Activated naive CD8-positive, alpha-beta T cell treated with anti-CD3 and anti-CD28 coated beads, Interleukin-2, amount 50 U/mL, for 24 hours (primary cell): ENCODE measurements around the gene DNAJC16.
"Not testable (repeated sequence)": the region's sequence is repeated elsewhere in the genome, so short reads cannot be mapped to it uniquely, and the experiment has no call there.

ENCODE experiments used
- ATAC-seq: fragments of 150-1000 bp; cut with Tn5 transposase; one replicate; pipeline ENCODE4 v1.10.0; 2021
- DNase-seq: peaks from one replicate; pipeline ENCODE4 v3.0.0; 2021
- H3K27ac Mint-ChIP-seq: one replicate; pipeline ENCODE4 v1.8.0; 2021; ENCODE audit warnings: mild to moderate bottlenecking, mixed read lengths
- H3K27me3 Mint-ChIP-seq: one replicate; pipeline ENCODE4 v1.8.0; 2021; ENCODE audit warnings: mixed read lengths
- H3K36me3 Mint-ChIP-seq: one replicate; pipeline ENCODE4 v1.8.0; 2021; ENCODE audit warnings: low read depth, mixed read lengths
- H3K4me1 Mint-ChIP-seq: one replicate; pipeline ENCODE4 v1.8.0; 2021; ENCODE audit warnings: mixed read lengths
- H3K4me3 Mint-ChIP-seq: one replicate; pipeline ENCODE4 v1.8.0; 2021; ENCODE audit warnings: mild to moderate bottlenecking, moderate library complexity, mixed read lengths
- H3K9me3 Mint-ChIP-seq: one replicate; pipeline ENCODE4 v1.8.0; 2021; ENCODE audit warnings: mixed read lengths

The DNAJC16 gene

DNA sequence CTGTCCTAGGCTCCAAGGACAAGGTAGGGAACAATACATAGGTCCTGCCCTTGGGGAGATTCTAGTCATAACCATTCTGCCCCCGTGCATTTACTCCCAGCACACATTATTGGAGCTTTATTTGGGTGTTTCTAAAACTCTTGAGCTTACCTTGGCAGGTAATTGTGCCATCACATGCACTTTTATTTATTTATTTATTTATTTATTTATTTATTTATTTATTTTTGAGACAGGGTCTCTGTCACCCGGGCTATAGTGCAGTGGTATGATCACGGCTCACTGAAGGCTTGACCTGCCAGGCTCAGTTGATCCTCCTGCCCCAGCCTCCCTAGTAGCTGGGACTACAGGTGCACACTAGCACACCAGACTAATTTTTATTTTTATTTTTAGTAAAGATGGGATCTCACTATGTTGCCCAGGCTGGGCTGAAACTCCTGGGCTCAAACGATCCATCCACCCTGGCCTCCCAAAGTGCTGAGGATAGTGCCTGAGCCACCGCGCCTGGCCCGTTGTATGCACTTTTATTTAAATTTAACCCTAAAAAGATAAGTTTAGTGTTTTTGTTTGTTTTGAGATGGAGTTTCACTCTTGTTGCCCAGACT is 49.0 kb downstream of the DNAJC16 start:
- Mint-ChIP-seq H3K27ac (no peak overlapping the region), H3K36me3 (peaks cover 27% of the 10 kb centered on the region), H3K4me3 (no peak overlapping the region), H3K27me3 (no peaks in the 10 kb centered on the region), H3K9me3 (no peaks in the 10 kb centered on the region), H3K4me1 (peaks cover 30% of the 10 kb centered on the region)
- ATAC-seq, result no peak
- no peak for DNase-seq

DNA sequence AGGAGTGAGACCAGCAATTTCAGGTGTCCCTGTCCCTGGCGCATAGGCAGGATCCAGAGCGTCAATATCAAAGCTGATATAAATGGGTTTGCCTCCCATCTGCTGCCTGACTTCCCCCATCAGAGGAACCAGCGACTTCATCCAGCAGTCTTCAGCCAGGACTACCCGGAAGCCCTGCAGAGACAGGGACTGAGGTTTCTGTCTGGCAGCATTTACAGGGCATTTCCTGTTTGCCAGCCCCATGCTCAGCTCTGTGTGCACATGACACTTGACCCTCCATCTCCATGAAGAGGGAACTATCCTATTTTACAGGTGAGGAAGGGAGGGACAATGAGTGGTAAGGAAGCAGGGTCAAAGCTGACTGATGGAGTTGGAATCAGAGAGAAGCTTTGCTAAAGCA is 51.0 kb downstream of the DNAJC16 start:
- peaks cover 33% of the 10 kb centered on the region for H3K4me1 Mint-ChIP-seq
- H3K36me3 Mint-ChIP-seq, result peaks cover 20% of the 10 kb centered on the region
- no peak overlapping the region for H3K27ac Mint-ChIP-seq
- no peaks in the 10 kb centered on the region for H3K27me3 Mint-ChIP-seq
- no peak for ATAC-seq
- H3K9me3 Mint-ChIP-seq, result no peaks in the 10 kb centered on the region
- H3K4me3 Mint-ChIP-seq, result no peak overlapping the region
- DNase-seq, result no peak

DNA sequence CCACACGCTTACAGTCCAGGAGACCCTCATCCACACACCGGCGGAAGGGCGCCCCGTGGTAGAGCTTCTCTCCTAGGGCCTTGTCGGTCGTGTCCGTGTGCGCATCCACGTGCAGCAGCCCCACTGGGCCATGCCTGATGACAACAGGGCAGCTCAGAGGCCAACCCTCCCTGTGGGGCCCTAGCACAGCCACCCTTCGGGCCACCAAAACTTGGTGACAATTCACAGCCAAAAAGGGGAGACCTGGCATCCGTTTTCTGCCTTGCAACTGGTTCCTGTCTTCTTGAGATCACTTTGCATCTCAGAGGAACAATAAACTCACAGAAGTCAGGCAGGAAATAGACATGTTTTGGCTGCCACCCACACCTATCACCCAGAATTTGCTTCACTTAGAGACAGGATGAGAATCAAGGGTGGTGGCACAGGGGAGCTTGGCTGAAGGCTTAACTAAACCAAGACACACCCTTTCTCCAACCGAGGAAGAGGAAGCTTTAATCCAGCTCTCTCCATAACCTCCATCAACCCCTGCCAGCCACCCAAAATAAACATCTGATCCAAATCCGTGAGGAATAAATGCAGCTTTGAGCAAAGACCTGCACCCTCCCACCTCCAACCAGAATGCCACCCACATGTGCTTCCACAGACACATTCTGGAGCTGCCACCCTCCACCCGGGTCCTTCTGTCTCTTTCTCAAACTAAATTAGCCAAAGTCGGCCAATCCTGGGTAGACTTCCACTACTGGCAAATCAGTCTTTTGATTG is 52.5 kb downstream of the DNAJC16 start:
- H3K36me3 Mint-ChIP-seq, result peaks cover 16% of the 10 kb centered on the region
- no peaks in the 10 kb centered on the region for H3K27me3 Mint-ChIP-seq
- no peak for DNase-seq
- H3K27ac Mint-ChIP-seq, result peak overlapping the region; percentile 84
- H3K4me3 Mint-ChIP-seq, result peak overlapping the region; percentile 16
- H3K4me1 Mint-ChIP-seq, result peaks cover 46% of the 10 kb centered on the region
- H3K9me3 Mint-ChIP-seq, result no peaks in the 10 kb centered on the region
- peak; percentile 29 for ATAC-seq

DNA sequence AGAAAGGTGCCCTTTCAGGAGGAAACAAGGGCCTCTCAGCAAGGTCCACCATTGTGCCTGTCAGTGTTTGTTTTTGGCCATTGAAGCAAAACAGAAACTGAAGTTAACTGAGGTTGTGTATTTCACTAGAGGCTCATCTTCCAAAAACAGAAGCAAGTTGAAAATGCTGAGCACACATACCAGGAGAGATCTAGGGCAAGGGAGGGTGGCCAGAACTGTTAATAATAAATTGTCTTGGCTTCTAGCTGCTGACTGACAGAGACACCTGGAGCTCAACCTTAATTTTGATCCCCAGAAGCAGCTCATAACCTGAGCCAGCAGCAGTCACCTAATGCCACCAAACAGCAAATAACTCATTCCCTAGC is 53.0 kb downstream of the DNAJC16 start:
- peak overlapping the region; percentile 16 for H3K4me3 Mint-ChIP-seq

DNA sequence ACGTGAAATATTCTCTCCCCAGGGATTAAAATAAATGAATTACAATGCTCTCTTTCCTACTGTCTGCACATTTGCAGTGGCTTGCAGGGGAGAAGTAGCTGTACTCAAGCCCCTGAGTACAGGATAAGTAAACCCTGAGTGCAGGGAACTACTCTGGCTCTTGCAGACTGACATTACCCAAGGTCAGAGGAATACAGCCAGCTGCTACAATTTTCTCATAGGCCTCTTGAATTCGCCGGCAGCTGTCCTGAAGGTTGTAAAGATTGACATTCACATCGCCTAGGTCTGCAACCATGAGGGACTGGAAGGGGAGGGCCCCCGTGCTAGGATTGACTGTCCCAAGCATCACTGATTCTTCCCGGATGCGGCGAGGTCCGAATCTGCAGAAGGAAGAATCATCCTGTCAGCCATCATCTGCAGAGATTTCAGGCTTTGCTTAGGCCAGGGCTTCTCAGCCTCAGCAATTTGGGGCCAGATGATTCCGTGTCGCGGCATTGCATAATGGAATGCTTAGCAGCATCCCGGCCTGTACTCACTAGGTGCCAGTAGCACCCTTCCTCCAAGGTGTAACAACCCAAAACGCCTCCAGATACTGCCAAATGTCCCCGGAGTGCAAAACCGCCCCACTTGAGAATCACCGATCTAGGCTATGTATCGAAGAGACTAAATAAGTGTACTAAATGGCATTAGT is 56.5 kb downstream of the DNAJC16 start:
- Mint-ChIP-seq H3K36me3 (peaks cover 11% of the 10 kb centered on the region), H3K27ac (peak overlapping the region; percentile 88)
- no peak for ATAC-seq

More for the DNA sequence above, 53.0 kb downstream of the DNAJC16 start:
- no peak for ATAC-seq
- peaks cover 48% of the 10 kb centered on the region for H3K4me1 Mint-ChIP-seq
- peak overlapping the region; percentile 84 for H3K27ac Mint-ChIP-seq
- DNase-seq, result no peak
- no peaks in the 10 kb centered on the region for H3K27me3 Mint-ChIP-seq
- peaks cover 16% of the 10 kb centered on the region for H3K36me3 Mint-ChIP-seq
- no peaks in the 10 kb centered on the region for H3K9me3 Mint-ChIP-seq

DNA sequence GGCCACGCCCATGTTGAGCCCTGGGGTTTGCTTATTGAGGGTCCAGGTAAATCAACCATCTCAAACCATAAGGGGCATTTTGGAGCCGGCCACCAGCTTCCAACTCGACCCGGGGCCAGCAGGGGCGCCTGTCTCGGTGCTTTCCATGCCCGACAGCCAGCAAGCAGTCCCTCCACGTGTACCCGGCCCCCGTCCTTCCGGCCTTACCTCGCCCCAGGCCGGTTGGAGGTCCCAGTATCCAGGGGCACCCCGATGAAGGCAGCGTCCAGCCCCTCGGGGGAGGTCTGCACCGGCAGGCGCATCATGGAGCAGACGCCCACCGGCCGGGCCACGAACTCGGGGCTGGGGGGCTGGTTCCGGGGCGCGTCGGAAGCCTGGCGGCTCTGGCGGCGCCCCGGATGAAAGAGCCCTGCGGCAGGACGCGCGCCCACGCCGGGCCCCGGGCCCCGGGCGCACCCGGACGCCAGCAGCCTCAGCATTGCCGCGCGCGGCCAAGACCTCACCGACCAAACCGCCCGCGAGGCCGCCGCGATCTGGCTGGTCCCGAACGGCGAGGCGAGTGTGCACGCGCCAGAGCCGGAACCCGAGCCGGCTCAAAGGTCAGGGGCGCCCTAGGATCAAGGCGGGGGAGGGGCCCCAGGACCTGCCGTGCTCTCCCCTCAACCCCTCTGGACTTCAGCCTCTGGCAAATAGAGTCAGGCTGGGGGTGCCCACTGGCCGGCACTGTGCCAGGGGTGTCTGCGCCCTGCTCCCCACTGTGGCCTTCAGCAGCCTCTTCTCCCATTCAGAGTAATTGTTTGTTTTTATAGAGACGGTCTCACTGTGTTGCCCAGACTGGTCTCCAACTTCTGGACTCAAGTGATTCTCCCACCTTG is 58.1 kb downstream of the DNAJC16 start, which contains the start of gene AGMAT:
Gene AGMAT, minus strand, starts transcription at position 563 of the 875 bp plus-strand sequence. Its CDS starts 84 bp downstream, at position 479.
- DNase-seq (peak; percentile 73), ATAC-seq (peak; percentile 88)
- Mint-ChIP-seq H3K27me3 (no peaks in the 10 kb centered on the region), H3K4me3 (peak within 1 kb of the TSS; percentile 84), H3K36me3 (peaks cover 14% of the 10 kb centered on the region), H3K27ac (peak within 1 kb of the TSS; percentile 88), H3K4me1 (peaks cover 27% of the 10 kb centered on the region), H3K9me3 (no peaks in the 10 kb centered on the region)

More for the DNA sequence above, 56.5 kb downstream of the DNAJC16 start:
- peak overlapping the region; percentile 84 for H3K4me3 Mint-ChIP-seq
- no peaks in the 10 kb centered on the region for H3K9me3 Mint-ChIP-seq
- H3K4me1 Mint-ChIP-seq, result peaks cover 43% of the 10 kb centered on the region
- no peaks in the 10 kb centered on the region for H3K27me3 Mint-ChIP-seq
- no peak for DNase-seq

DNA sequence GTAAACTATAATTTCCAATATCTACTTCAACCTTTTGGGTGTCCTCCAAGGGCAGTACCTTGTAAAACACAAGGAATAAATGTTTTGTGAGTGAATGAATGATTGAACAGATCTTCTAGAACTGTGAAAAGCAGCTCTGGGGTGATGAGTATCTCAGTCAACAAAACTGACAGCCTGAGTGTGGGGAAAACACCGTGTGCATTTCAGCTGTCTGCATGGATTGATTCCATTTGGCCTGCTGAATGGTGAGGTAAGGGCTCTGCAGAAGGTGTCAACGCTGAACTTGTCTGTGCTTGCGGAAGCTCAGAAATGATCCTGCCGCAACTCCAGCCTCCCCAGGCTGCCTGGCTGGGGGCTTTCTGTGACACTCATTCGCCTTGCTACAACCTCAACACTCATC is 65.6 kb downstream of the DNAJC16 start:
- H3K27me3 Mint-ChIP-seq, result peaks cover 2% of the 10 kb centered on the region
- no peak for ATAC-seq
- no peaks in the 10 kb centered on the region for H3K9me3 Mint-ChIP-seq
- H3K4me1 Mint-ChIP-seq, result no peaks in the 10 kb centered on the region
- H3K36me3 Mint-ChIP-seq, result peaks cover 9% of the 10 kb centered on the region
- H3K4me3 Mint-ChIP-seq, result no peak overlapping the region
- no peak for DNase-seq
- H3K27ac Mint-ChIP-seq, result no peak overlapping the region

DNA sequence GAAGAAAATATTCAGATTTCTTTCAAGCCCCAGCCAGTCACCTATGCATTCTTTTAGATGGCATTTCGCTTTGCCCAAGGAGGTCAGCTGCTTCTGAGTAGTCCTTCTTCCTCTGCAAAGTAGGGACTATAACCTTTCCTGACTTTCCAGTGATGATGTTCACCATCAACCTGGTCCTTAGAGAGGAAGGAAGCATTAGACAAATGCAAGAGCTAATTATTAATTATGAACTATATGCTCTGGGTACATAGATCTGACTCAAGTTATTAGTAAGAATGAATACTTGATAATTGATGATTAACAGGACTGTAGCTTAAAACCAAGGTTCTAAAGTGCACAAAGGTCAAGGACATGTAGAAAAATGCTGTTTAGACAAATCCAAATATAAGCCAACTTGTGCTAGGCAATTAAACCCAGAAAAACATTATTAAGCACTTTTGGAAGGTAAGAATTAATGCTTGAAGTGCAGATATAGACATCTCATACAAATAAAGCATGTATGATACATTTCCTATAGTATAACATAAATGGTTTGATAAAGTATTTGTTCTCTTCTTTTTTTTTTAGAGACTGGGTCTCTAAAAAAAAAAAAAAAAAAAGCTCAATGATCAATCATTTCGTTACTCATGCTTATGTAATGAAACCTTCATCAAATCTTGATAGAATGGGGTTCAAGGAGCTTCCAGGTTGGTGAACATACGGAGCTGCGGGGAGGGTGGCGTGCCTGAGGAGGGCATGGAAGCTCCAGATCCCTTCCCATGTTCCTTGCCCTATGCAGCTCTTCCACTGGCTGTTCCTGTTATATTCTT is 69.4 kb downstream of the DNAJC16 start:
- Mint-ChIP-seq H3K27me3 (peaks cover 2% of the 10 kb centered on the region), H3K27ac (peak overlapping the region; percentile 30), H3K4me1 (no peaks in the 10 kb centered on the region), H3K36me3 (no peaks in the 10 kb centered on the region), H3K9me3 (no peaks in the 10 kb centered on the region), H3K4me3 (no peak overlapping the region)
- ATAC-seq (no peak), DNase-seq (no peak)

DNA sequence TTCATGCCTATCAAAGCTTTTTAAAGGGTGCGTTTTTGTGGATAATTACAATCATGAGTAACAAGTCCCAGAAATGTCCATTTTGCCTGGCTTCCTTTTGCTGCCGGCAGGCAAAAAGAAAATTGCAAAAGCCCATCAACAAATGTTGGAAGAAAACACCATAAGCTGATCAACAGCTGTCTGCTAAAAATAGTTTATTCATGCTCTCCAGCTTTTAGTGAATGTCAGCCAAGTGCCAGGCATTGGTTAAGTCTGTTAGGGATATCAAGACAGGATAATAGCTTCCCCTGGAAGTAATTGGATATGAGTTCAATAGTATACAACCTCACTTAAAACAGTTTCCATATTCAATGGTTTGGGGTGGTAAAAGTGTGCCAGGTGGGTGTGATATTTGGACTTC is 71.8 kb downstream of the DNAJC16 start:
- Mint-ChIP-seq H3K36me3 (no peaks in the 10 kb centered on the region), H3K9me3 (no peaks in the 10 kb centered on the region), H3K27ac (no peak overlapping the region), H3K4me3 (no peak overlapping the region), H3K4me1 (peaks cover 6% of the 10 kb centered on the region), H3K27me3 (peaks cover 2% of the 10 kb centered on the region)
- DNase-seq (no peak), ATAC-seq (no peak)

DNA sequence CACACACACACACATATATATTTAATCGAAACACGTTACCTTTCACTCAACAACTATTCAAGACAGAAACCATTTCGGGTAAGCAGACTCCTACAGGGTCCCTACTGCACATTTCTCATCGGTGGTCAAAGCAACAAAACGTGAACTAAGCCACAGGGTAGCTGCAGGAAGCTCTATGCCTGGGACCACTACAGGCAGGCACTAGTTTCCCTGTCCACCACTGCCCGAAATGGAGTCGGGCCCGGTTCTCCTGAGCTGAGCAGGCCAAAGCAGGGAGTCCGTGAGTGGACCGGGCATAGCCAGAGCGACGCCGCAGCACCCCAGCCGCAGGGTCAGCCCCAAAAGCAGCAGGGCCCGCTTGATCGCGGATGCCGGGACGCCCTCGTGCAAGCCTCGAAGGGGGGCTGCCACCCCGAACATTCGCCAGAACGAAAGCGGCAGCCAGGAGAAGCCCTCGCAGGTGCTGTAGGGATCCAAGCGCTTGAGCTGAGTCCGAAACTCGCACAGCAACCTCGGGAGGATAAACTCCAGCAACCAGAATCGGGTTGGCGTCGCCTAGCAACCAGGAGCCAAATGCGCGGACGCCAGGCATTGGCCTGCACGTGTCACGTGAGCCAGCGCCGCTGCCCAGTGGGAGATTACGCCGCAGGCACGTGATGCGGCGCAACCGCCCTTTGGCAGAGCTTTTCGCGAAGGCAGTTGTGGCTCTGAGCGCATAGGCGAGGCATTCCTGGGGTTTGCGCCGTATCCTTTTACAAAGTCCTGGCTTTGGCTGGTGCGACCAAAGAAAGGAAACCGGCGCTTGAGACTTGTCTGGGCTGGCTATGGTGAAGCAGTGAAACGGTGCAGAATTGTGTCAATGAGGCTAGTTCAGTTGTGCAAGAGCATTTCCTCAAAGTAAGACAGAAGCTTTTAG is 76.7 kb downstream of the DNAJC16 start:
- no peaks in the 10 kb centered on the region for H3K27me3 Mint-ChIP-seq
- H3K36me3 Mint-ChIP-seq, result no peaks in the 10 kb centered on the region
- peak overlapping the region; percentile 68 for H3K4me3 Mint-ChIP-seq
- peak overlapping the region; percentile 54 for H3K27ac Mint-ChIP-seq
- H3K9me3 Mint-ChIP-seq, result no peaks in the 10 kb centered on the region
- H3K4me1 Mint-ChIP-seq, result peaks cover 14% of the 10 kb centered on the region
- DNase-seq (peak; percentile 91), ATAC-seq (peak; percentile 96)

DNA sequence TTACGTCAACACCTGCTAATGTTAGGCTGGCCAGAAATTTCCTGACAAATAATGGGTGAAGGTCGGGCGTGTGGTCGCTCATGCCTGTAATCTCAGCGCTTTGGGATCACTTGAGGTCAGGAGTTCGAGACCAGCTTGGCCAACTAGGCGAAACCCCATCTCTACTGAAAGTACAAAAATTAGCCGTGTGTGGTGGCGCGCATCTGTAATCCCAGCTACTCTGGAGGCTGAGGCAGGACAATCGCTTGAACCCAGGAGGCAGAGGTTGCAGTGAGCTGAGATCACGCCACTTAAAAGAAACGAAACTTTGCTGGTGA is 77.3 kb downstream of the DNAJC16 start:
- H3K36me3 Mint-ChIP-seq, result not testable (repeated sequence)
- H3K4me3 Mint-ChIP-seq, result peak overlapping the region; percentile 68

DNA sequence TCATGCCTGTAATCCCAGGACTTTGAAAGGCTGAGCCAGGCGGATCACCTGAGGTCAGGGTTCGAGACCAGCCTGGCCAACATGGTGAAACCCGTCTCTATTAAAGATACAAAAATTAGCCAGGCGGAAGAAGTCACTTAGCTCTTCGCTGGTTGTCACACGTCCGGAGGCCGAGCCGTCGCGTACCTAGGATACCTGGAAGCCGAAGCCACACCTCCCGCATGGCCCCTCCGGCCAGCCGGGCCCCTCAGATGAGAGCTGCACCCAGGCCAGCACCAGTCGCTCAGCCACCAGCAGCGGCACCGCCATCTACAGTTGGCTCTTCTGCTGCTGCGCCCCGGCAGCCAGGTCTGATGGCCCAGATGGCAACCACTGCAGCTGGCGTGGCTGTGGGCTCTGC is 77.8 kb downstream of the DNAJC16 start:
- H3K9me3 Mint-ChIP-seq, ATAC-seq, H3K27ac Mint-ChIP-seq: not testable (repeated sequence)

More for the DNA sequence above, 77.3 kb downstream of the DNAJC16 start:
- not testable (repeated sequence) for DNase-seq, H3K9me3 Mint-ChIP-seq, ATAC-seq, H3K27ac Mint-ChIP-seq, H3K27me3 Mint-ChIP-seq
- peaks cover 14% of the 10 kb centered on the region for H3K4me1 Mint-ChIP-seq

More for the DNA sequence above, 77.8 kb downstream of the DNAJC16 start:
- not testable (repeated sequence) for H3K36me3 Mint-ChIP-seq, DNase-seq, H3K27me3 Mint-ChIP-seq
- Mint-ChIP-seq H3K4me3 (peak overlapping the region; percentile 68), H3K4me1 (peaks cover 14% of the 10 kb centered on the region)
